Measurements from ENCODE around the gene GATA3. TPM values are rescaled to one million over a fixed set of nuclear protein-coding genes. Genes with fewer than 3 reads are reported as not detected.

GATA3 gene
- total RNA-seq, 3 donors from 2014 or later = 0.47 to 0.87 (median 0.55) TPM

DNA sequence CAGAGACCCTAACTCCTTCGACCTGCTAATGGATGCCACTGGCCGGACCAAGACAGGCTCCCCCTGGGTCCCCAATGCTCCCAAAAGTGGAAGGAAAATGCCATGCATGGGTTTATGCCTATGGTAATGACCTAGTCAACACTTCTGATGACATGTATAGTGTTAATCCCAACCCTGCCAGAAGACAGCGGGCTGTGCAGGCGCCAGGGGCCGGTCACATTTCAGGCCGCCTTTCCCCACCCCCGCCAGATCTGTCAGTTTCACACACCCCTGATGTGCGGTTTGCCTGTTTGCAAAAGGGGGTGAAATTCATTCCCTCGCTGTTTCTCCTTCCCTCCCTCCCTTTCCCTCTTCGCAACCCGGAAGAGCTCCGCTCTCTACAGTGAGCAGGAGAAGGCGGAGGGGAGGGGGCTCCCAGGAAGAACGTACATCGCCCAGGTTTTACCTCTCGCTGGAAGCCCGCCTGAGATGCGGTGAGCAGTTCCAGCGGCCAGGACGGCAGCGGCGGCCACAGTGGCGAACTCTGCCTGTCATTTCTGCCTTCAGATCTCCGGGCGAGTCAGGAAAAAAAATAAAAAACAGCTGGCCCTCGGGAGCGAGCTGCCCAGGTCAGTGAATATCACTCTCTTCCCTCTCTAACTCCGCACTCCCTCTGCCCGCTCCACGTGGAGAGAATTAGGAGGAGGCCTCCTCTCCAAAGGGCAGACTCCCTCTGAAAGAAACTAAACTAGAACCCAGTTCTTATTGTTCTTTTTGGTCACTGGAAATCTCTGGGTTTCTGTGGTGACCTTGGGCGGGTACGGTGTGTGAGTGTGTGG lies 9.4 kb upstream of the GATA3 start:
- TF ChIP-seq, protein P1, sequence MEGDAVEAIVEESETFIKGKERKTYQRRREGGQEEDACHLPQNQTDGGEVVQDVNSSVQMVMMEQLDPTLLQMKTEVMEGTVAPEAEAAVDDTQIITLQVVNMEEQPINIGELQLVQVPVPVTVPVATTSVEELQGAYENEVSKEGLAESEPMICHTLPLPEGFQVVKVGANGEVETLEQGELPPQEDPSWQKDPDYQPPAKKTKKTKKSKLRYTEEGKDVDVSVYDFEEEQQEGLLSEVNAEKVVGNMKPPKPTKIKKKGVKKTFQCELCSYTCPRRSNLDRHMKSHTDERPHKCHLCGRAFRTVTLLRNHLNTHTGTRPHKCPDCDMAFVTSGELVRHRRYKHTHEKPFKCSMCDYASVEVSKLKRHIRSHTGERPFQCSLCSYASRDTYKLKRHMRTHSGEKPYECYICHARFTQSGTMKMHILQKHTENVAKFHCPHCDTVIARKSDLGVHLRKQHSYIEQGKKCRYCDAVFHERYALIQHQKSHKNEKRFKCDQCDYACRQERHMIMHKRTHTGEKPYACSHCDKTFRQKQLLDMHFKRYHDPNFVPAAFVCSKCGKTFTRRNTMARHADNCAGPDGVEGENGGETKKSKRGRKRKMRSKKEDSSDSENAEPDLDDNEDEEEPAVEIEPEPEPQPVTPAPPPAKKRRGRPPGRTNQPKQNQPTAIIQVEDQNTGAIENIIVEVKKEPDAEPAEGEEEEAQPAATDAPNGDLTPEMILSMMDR (IDR thresholded peaks at IDR 0.05) = no peak
- intact Hi-C loops (cut with DNase I, micrococcal nuclease) = no loop called here
- no peaks in the 10 kb centered on the region for H3K9me3 ChIP-seq
- H3K4me3 ChIP-seq = no peak overlapping the region
- H3K4me1 ChIP-seq (ENCODE audit: low read depth) = peaks cover 18% of the 10 kb centered on the region
- ATAC-seq (no peak), DNase-seq (no peak)
- no peaks in the 10 kb centered on the region for H3K36me3 ChIP-seq (ENCODE audit: low read depth)

DNA sequence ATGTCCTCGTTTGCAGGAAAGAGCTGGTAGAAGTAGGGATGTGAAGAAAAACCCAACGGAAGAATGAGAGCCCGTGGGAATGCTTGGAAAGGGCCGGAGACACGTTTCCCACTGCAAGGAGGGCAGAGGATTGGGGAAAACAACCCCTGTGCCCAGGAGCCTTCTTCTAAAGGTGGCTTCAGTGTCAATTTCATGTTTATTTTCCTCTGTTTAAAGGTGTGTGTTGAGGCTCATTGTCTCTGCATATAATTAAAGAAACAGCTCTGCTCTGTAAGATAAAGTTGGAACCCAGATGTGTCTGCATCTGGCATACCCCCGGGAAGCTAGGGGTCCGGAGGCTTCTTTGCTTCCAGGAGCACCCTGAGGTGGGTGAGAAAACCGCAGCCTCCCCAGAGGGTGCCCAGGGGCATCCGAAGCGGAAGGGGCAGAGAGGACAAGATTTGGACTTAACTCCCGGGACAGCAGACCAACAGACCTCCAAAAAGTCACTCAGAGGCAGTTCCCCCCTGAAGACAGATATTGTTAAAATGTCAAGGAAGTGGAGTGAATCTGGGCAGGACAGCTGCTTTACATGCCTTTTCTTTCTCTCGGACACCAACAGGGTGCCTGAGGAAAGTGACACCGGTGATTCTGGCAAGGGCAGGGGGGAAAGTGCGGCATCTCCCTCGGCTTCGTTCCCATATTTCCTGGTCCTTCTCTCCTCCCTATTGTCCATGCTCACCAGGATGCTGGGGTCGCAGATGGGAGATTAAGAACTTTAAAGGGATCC lies 8.6 kb upstream of the GATA3 start:
- no peak for ATAC-seq
- intact Hi-C loops (cut with DNase I, micrococcal nuclease) = no loop called here

DNA sequence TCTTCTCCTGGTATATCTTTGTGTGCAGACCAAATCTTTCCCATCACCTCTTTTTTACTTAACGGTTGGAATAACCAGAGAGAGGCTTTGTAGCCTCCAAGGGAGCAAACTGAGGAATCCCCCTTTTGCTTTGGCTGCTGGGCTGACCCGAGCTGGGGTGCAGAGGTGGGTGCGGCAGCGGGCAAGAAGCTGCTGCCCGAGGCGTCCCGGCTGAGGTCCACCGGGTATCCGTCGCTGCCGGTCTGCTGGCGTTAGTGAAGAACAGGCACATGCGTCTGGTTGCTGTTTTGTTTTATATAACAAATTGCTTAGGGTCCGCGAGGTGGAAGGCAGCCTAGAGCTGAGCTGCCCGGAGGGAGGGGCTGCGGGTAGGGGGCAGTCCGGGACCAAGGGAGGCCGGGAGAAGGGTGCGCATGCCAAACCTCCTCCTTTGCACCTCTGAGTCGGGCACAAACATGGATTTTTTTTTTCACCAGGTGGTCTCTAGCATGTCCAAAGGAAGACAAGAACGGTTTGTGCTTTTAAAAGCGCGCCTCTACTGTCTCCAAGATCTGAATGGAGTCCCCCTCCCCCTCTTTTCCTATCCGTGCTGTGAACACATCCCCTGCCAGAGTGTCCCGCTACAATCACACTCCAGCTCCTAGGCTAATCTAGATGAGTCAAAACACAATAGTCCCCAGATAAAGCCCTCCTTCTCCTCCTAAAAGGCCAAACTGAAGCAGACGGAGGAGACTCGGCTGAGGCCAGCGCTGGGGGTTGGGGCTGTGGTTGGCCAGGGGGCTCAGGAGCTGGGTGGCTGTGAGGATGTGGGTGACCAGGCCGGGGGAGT lies 6.8 kb upstream of the GATA3 start:
- Histone ChIP-seq H3K4me3 (no peak overlapping the region), H3K4me1 (ENCODE audit: low read depth) (peaks cover 38% of the 10 kb centered on the region), H3K36me3 (ENCODE audit: low read depth) (no peaks in the 10 kb centered on the region), H3K9me3 (no peaks in the 10 kb centered on the region)
- intact Hi-C loops (cut with DNase I, micrococcal nuclease) = no loop called here
- no peak for DNase-seq
- TF ChIP-seq, protein P1 (IDR thresholded peaks at IDR 0.05) = no peak
- ATAC-seq = no peak

More for the DNA sequence above, 8.6 kb upstream of the GATA3 start:
- Histone ChIP-seq H3K4me3 (no peak overlapping the region), H3K36me3 (ENCODE audit: low read depth) (no peaks in the 10 kb centered on the region), H3K4me1 (ENCODE audit: low read depth) (peaks cover 26% of the 10 kb centered on the region), H3K9me3 (no peaks in the 10 kb centered on the region)
- DNase-seq = no peak
- TF ChIP-seq, protein P1 (IDR thresholded peaks at IDR 0.05) = no peak

DNA sequence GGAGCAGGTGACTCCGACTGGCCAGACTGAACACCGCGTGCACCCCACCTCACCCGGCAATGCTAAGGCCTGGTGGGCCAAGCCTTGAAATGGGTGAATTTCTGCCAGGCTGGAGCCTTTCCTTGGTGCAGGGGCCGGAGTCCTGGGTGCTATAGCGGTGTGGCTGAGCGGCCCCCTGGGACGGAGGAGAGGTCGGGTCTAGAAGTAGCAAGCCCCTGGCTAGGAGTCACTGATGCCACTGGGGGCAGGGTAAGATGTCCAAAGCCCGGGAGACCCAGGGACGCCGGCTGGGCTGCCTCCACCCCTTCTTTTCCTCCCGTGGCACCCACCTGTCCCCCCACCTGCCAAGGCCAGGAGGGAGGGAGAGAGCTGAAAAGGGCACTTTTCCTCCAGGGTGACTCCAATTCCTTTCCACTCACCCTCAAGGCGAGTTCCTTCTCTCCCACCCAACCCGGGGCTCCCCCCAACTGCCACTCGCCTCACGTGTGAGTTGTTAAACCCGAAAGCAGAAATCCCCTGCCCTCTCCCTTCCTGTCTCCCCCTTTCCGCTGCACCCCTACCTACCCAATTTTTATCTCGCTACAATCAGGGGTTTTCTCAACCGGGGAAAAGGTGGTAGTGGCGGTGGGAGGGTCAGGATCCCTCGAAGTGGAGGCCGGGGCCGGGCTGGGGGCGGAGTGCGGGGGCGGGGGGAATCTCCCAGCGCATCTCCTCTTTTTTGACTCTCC lies 6.0 kb upstream of the GATA3 start:
- DNase-seq = no peak
- peaks cover 44% of the 10 kb centered on the region for H3K4me1 ChIP-seq (ENCODE audit: low read depth)
- TF ChIP-seq, protein P1 (IDR thresholded peaks at IDR 0.05) = no peak
- H3K9me3 ChIP-seq = no peaks in the 10 kb centered on the region
- H3K4me3 ChIP-seq = no peak overlapping the region
- H3K36me3 ChIP-seq (ENCODE audit: low read depth) = no peaks in the 10 kb centered on the region
- intact Hi-C loops (cut with DNase I, micrococcal nuclease) = no loop called here
- no peak for ATAC-seq

Data from mucosa of descending colon (tissue), 3 donors.